Measurements from ENCODE around the gene TMEM234.

The TMEM234 gene

DNA sequence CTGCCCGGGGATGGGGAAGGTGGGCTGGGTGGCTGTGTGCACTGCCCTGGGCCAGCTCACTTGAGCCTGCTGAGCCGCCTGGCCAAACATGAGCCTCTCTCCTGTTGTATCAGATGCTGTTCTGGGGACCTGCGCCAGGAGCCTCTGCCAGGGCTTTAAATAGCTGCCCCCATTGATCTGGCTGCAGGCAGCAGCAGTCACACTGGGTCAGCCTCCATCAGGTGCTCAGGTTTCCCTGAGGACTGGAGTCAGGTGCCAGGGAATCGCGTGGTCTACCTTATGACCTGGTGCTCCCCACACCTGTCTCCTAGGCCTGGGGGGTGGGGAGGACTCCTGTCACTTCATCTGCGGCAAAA, 22.5 kb downstream of the TMEM234 start:
- no peak for DNase-seq (ENCODE audit: low read depth in 2 of 2)

DNA sequence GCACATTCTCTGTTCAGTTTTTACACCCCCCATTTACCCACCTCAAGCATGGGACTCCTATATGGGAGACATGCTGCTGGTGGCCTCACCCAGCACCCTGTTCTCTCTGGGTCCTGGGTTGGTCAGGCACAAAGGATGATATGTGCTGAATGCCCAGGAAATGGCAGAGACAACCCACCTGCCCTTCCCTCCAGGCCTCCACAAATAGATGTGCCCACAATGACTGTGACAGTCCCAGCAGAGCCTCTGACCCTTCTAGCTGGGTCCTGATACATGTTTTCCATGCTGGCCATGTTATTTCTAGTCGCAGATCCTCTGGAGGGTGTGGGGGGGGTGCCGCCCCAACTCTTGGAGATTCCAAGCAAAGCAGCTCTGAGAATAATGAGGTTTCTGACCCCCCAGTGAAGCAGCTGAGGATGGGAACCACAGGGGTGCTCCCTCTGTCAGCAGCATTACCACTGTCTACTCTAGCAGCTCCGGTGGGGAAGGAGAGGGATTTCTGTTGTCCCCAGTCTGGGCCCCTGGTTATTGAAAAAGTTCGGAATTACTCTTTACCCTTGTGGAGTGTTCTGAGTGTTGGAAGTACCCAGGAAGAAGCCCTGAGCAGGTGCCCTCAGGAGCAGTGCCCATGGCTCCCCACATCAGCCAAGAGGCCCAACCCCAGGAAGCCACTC, 23.0 kb downstream of the TMEM234 start:
- no peak for DNase-seq (ENCODE audit: low read depth in 2 of 2)

DNA sequence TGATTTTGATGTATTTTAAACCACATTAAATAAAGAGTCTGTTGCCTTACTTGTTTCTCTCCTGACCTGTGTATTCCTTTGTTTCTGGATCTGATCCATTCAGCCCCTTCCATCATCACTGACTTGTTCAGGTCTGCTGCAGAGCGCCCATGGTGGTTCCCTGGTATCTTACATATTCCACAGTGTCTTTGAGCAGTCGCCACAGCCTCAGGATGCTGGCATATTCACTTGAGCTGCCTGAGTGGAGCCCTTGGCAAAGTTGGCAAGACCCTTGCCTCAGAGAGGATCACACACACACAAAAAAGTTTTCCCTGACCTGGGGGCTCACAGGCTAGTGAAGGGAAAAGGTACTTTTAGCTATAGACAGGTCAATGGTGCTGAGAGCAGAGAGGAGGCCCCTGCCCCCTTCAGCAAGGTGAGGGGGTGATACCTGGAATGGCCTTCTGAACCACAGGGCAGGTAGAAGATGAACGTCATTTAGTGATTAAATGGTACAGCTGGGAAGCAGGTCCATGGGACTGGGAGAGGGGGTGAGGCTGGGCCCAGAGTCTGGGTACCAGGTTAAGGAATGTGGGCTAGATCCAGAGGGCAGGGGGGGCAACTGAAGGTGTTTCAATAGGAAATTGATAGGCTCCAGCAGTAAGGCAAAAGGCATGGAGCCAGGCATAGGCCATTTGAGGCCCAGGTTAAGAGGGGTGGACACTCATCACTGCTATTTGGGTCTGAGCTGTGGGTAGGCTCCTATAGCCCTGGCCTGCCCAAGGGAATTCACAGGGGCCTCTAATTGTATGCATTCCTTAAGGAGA, 23.7 kb downstream of the TMEM234 start:
- no peak for DNase-seq (ENCODE audit: low read depth in 2 of 2)

DNA sequence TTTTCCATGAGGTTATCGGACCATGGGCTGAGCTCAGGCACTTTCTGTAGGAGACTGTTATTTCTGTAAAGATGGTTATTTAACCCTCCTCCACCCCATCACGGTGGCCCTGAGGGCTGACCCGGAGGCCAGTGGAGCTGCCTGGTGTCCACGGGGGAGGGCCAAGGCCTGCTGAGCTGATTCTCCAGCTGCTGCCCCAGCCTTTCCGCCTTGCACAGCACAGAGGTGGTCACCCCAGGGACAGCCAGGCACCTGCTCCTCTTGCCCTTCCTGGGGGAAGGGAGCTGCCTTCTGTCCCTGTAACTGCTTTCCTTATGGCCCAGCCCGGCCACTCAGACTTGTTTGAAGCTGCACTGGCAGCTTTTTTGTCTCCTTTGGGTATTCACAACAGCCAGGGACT, 24.3 kb downstream of the TMEM234 start:
- no peak for DNase-seq (ENCODE audit: low read depth in 2 of 2)

DNA sequence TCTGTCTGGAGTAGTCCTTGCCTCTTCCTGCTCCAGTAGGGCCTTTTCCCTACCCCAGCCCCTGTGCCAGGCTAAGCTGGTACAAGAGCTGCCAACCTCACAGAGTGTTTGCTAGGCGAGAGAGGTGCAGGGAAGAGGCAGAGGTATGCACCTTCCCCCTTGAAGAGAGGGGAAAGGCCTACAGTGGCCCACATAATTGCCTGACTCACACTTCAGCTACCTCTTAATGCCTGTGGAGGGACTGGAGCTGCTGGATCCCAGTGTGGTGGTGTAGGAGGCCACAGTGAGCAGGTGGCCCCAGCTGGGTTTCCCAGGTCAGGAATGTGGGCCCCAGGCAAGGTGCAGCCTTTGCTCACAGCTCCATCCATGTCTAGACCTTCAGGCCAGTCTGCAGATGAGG, 25.1 kb downstream of the TMEM234 start:
- DNase-seq (ENCODE audit: low read depth in 2 of 2): no peak

DNA sequence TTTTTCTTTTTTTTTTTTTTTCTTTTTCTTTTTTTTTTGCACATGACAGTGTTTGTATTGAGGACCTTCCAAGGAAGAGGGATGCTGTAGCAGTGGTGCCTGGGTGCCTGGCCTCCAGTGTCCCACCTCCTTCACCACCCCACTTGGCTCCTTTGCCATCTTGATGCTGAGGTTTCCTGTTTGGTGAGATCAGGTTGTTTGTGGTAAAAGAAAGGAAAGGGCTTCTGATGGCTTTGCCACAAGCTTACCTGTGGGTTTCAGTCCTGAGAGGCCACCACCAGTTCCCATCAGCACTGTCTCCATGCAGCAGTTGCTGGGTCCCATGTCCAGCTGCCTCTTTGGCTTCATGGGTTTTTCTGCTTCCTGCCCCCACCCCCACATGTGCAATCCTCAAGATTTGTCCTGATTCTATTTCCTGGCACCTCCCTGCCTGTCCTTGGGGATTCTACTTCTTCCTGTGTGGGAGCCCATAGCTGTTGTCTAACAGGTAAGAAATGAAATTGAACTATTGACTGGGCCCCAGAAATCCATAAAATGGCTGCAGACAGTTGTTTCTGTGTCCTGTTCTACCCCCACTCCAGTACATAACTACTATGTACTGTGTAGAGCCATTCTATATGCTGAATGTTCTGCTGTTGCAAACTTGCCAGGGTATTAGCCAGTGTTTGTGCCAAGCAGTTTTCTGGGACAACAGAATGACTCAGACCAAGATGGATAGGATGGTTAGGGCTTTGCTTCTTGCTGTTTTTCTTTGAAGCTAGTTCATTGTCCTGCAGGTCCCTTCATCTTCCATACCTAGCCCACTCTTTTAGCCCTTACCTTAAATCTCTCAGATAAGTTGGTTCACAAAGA, 26.0 kb downstream of the TMEM234 start:
- DNase-seq (ENCODE audit: low read depth in 2 of 2): no peak

DNA sequence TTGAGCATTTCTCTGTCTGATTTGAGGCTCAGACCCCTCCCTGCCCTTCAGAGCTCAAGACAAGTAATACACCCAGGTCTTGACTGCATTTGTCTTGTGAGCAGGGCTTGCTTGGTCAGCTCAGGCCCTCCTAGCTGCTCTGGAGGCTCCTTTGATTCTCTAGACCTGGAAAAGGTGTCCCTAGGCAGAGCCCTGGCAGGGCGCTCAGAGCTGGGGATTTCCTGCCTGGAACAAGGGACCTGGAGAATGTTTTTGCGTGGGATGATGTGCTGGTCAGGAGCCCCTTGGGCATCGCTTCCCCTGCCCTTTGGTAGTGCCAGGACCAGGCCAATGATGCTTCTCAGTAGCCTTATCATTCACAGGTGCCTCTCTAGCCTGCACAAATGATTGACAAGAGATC, 26.6 kb downstream of the TMEM234 start:
- no peak for DNase-seq (ENCODE audit: low read depth in 2 of 2)

DNA sequence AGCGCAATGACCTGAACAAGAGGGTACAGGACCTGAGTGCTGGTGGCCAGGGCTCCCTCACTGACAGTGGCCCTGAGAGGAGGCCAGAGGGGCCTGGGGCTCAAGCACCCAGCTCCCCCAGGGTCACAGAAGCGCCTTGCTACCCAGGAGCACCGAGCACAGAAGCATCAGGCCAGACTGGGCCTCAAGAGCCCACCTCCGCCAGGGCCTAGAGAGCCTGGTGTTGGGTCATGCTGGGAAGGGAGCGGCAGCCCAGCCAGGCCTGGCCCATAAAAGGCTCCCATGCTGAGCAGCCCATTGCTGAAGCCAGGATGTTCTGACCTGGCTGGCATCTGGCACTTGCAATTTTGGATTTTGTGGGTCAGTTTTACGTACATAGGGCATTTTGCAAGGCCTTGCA, 27.2 kb downstream of the TMEM234 start:
- no peak for DNase-seq (ENCODE audit: low read depth in 2 of 2)

DNA sequence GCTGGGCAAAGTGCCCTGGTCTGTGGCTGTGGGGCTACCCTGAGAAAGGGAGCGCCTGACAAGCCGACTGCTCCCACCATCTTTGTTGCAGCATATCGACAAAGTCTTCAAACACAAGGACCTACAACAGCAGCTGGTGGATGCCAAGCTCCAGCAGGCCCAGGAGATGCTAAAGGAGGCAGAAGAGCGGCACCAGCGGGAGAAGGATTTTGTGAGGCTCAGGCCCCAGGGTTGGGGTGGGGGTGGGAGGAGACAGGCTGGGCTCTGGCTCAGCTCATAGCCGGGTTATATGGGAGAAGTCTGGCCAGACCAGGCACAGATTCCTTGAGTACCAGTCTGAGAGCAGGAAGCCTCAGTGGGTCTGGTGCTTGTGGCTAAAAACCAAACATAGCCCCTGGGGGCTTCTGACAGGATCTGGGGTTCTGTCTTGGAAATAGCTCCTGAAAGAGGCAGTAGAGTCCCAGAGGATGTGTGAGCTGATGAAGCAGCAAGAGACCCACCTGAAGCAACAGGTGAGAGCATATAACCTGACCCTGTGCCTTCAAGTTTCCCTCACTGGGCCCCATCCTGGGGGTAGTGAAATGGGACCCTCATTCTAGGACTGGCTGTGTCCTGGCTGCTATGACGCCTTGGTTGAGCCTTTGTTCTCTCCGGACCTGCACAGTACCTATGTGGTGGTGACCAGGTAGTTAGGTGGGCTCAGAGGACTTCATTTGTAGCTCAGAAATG, 29.8 kb downstream of the TMEM234 start:
- no peak for DNase-seq (ENCODE audit: low read depth in 2 of 2)

DNA sequence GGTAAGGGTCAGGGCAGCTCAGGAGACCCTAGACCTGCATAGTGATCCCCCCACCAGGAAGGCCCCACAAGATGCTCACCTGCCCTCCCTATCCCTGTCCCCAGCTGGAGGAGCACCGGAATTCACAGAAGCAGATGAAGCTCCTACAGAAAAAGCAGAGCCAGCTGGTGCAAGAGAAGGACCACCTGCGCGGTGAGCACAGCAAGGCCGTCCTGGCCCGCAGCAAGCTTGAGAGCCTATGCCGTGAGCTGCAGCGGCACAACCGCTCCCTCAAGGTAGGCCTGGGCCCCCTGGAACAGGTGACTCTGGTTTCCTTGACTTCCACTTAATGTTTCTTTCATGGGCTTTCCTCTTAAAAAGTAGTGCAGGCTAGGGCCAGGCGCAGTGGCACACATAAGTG, 34.3 kb downstream of the TMEM234 start:
- DNase-seq (ENCODE audit: low read depth in 2 of 2): no peak

DNA sequence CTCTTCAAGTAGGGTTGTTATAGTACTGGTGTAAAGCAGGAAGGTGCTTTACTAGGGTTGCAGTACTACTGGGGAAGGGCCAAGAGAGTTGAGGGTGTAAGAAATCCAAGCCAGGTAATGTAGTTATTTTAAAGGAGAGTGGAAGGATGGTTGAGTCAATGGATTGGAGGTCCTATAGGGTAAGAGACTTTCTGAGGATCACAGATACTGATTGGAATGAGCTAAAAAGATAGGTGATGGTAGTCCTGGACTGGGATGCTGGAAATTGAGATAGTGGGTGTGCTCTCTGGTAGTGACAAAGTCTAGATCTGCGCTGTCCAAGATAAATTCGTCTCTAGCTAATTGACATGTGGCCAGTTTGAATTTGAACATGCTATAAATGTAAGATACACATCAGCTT, 35.7 kb downstream of the TMEM234 start:
- no peak for DNase-seq (ENCODE audit: low read depth in 2 of 2)

DNA sequence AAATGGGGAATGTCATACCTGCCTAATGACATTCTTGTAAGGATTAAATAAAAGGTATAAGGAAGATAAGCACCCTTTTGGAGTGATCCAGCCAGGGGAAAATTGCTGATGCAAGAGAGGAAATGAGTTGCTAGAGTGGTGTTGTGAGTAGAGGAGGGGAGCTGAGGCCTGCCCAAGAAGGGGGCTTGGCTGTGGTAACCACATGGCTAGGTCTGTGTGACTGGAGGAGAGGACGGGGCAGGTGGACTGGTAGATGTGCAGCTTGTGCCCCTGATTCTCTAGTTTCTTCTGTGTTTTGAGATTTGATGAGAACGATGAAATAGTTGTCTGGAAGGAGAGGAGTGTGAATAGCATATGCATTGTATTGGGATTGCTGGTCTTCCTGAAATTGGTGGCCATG, 36.1 kb downstream of the TMEM234 start:
- DNase-seq (ENCODE audit: low read depth in 2 of 2): no peak

DNA sequence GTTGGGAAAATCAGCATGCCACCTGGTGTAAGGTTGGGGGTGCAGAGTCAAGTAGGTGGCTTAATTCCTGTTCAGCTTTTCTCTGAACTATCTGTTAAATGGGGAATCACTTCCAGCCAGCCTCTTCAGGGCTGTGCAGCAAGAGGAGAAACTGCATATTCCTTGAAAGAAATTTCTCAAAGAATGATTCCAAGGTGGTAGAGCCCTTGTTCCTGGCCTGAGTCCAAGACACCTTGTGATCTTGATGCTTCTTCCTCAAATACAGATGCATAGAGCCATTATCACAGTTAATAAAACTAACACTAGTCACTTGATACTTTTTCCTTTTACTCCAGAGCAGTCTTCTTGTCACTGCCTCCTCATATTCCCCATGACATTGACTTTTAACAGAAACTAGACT, 37.5 kb downstream of the TMEM234 start:
- no peak for DNase-seq (ENCODE audit: low read depth in 2 of 2)

DNA sequence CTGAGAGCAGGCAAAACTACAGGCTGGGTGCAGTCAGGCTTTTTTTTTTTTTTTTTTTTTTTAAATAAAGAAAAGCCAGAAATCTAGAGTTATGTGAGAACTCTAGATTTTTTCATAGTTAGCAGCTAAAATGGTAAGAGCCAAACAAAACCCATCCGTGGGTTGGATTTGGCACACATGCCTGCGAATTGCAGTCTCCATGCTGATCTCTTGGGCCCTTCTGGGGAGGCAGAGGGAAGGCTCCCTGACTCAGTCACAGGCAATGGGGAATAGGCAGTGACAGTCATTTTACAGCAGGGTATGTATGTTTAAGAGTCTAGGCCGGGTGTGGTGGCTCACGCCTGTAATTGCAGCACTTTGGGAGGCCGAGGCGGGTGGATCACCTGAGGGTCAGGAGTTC, 40.1 kb downstream of the TMEM234 start:
- DNase-seq (ENCODE audit: low read depth in 2 of 2): no peak

DNA sequence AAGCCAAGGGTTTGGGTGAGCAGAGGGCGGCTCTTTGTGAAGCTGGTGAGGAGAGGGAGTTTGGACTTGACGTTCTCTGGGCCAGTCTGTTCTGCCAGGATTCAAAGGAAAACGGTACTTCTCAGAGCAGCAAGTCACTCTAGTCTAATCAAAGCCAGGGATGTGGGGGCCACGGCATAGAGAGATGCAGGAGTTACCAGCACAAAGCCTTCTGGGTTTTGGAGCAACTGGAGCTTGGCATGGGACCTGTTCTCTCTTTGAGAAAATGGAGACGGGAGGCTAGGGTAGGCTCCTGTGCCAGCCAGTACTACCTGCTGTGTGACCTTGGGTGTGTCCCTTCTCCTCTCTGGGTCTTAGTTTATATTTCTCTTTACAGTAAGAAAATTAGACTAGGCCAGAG, 40.6 kb downstream of the TMEM234 start:
- no peak for DNase-seq (ENCODE audit: low read depth in 2 of 2)

DNA sequence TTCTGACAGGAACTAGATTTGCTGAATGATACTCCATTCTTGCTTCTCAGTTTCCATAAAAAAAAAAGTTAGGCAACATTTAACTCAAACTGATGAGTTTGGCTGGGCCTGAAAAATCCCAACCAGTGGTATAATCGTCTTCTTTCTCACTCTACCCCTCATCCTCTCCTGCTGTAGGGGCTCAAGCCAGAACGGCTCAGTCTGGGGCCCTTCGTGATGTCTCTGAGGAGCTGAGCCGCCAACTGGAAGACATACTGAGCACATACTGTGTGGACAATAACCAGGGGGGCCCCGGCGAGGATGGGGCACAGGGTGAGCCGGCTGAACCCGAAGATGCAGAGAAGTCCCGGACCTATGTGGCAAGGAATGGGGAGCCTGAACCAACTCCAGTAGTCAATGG, 41.1 kb downstream of the TMEM234 start:
- DNase-seq (ENCODE audit: low read depth in 2 of 2): no peak

DNA sequence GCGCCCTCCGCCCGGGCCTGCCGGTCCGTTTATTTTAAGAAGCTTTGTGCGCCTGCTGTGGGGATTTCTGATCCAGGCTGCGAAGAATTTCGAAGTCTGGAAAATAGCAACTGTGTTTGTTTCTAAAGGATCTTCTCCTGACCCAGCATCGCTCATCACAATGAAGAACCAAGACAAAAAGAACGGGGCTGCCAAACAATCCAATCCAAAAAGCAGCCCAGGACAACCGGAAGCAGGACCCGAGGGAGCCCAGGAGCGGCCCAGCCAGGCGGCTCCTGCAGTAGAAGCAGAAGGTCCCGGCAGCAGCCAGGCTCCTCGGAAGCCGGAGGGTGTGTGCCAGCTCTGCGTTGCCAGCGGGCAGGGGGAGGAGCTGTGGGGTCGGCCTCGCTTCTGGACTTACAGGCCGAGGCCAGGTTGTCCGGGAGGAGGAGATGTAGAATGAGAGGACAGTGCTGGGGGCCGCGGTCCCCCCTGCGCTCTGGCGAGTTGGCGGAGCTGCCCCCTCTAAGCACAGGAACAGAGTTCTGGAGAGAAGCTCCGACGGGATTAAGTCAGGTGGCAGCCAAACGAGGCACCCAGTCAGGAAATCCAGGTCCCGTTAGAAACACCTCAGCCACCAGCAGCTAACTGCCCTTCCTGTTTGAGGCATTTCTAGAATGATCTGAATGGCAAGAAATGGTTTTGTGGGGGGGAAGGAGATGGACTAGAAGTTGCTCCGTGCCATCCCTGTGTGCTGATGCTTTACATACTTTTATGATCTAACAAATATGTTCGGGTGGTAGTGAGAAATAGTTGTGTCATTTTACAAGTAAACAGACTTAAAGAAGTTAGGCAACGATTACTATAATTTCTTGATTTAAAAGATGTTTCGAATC, 41.7 kb downstream of the TMEM234 start:
- DNase-seq (ENCODE audit: low read depth in 2 of 2): no peak

DNA sequence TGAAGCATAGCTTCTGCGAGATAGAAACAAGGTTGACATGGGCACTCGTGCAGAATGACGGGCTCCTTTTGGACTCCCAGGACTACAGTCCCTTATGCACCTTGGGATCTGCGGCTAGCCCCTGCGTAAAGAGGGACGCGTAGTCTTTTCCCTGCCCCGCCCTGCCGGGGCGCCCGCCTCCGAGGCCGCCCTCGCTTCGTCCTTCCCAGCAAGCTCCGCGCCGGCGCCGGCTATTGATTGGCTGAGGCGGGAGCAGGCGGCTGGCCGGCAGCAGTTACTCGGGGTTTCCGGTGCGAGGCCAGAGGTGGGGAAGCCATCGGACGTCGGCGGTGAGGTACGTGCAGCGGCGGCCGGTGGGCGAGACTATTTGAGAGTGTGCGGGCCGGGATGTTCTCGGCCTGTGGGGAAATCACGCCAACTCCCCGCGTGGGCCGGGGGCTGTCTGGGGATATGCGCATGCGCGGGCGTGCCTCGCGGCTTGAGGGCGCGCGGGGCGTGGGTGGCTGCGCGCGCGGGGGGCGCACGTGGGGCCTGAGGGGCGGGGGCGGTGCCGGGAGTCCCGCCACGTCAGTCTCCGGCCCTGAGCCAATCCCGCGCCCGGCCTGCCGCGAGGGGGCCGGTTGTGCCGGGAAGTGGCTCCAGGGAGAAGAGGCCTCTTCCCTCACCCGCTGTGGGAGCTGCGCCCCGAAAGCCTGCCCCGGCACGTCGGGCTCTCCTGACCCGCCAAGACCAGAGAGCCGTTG, 42.5 kb downstream of the TMEM234 start, which contains the start of gene TXLNA:
TSS of gene TXLNA (plus strand) at position 233 of the 743 bp plus-strand sequence. CDS start 671 bp downstream, outside the sequence.
- DNase-seq (ENCODE audit: low read depth in 2 of 2): peak; percentile 75 to 80

DNA sequence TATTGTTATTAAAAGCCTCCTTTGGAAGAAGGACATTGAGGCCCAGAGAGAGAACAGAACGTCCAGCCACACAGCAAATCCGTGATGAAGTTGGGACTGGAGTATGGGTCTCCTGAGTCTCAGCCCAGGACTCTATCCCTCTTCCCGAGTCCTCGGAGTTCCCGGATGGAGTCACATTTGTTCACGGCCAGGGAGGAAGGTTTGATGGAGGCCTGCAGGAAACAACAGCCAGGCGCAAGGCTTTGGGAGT, 43.0 kb downstream of the TMEM234 start:
- no peak for DNase-seq (ENCODE audit: low read depth in 2 of 2)

DNA sequence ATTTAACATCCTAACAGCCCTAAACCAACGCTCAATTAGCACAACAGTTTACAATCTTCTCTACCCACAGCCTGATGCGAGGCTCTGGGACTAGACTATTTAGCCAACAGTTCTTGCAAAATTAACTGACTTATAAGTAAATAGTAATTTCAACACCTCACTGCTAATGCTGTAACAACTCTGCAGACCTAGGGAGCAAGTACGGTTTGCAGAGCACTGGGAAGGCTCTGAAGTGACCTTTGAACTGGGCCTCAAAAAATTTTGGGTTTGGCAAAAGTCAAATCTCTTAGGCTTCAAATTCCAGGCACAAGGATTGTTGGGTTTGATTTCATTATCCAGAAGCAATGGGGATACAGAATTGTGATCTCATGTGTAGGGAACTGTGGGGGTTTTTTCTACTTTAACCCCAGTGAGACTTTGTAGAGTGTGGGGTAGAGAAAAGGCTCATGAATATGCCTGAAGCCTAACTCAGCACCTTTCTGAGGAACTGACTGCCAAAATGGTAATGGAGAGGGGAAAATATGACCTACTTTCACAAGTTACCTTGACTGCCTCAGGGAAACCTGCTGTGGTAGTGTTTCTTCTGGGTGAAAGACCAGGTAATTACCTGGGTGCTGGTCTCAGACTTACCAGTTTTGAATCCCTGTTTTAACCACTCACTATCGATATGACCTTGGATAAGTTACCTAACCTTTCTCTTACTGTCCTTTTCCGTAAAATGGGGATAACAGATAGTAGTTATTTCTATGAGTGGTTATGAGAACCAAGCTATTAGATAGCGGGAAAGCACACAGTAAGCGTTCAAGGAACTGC, 43.6 kb downstream of the TMEM234 start:
- no peak for DNase-seq (ENCODE audit: low read depth in 2 of 2)
